CD8-positive, alpha-beta memory T cell (primary cell): ENCODE measurements around the gene CSTPP1. TPM values are rescaled to one million over a fixed set of nuclear protein-coding genes. Genes with fewer than 3 reads are reported as not detected.
"Not testable (repeated sequence)": the region's sequence is repeated elsewhere in the genome, so short reads cannot be mapped to it uniquely, and the experiment has no call there.

Experiments used
- CTCF ChIA-PET: fragments of 350-600 bp; sonication (Branson Sonifier 250); formaldehyde crosslinking; loops from one replicate; lab custom pipeline; 2021; ENCODE audit warnings: antibody characterized with exemption; lab: Charles Lee
- POLR2A ChIA-PET: fragments of 350-600 bp; sonication (Branson Sonifier 250); formaldehyde crosslinking; loops from one replicate; lab custom pipeline; 2021; ENCODE audit warnings: antibody characterized with exemption; lab: Charles Lee
- DNase-seq, 5 donors: peaks; one replicate each; pipeline versions ENCODE4 v3.0.0 to v3.0.0-alpha.2; 2020 to 2022; ENCODE audit warnings: mixed read lengths in 1 of 5
- H3K27ac ChIP-seq: one replicate; pipeline ENCODE4 v1.7.0; 2013; ENCODE audit warnings: low read depth, mild to moderate bottlenecking, low read length, moderate library complexity
- H3K27me3 ChIP-seq: 2 replicates; pipeline ENCODE4 v1.7.0; 2013; ENCODE audit warnings: low read length, mild to moderate bottlenecking; ENCODE audit not compliant: insufficient read depth, poor library complexity, severe bottlenecking
- H3K36me3 ChIP-seq: 2 replicates; pipeline ENCODE4 v1.7.0; 2013; ENCODE audit warnings: mild to moderate bottlenecking, low read length, moderate library complexity; ENCODE audit not compliant: insufficient read depth
- H3K4me1 ChIP-seq: 2 replicates; pipeline ENCODE4 v1.7.0; 2013; ENCODE audit warnings: mild to moderate bottlenecking, low read length, moderate library complexity; ENCODE audit not compliant: insufficient read depth
- H3K4me3 ChIP-seq: 2 replicates; pipeline ENCODE4 v1.7.0; 2013; ENCODE audit warnings: mild to moderate bottlenecking, low read length
- H3K9me3 ChIP-seq: 2 replicates; pipeline ENCODE4 v1.7.0; 2013; ENCODE audit warnings: mild to moderate bottlenecking, low read length
- H3K27ac Mint-ChIP-seq, 8 donors: one replicate each; pipeline ENCODE4 v1.8.0; 2020 to 2021; ENCODE audit warnings: mixed read lengths in 8 of 8, mild to moderate bottlenecking in 6 of 8, inconsistent platforms in 3 of 8, moderate library complexity in 3 of 8
- H3K27me3 Mint-ChIP-seq, 2 donors: one replicate each; pipeline ENCODE4 v1.8.0; 2020 to 2021; ENCODE audit warnings: mixed read lengths in 2 of 2, mild to moderate bottlenecking in 1 of 2, moderate library complexity in 1 of 2
- H3K36me3 Mint-ChIP-seq, 3 donors: one replicate each; pipeline ENCODE4 v1.8.0; 2020 to 2021; ENCODE audit warnings: mixed read lengths in 3 of 3, inconsistent platforms in 1 of 3, mild to moderate bottlenecking in 1 of 3
- H3K4me1 Mint-ChIP-seq, 3 donors: one replicate each; pipeline ENCODE4 v1.8.0; 2020 to 2021; ENCODE audit warnings: mixed read lengths in 3 of 3, inconsistent platforms in 1 of 3, mild to moderate bottlenecking in 1 of 3
- H3K4me3 Mint-ChIP-seq, 7 donors: one replicate each; pipeline ENCODE4 v1.8.0; 2020 to 2021; ENCODE audit warnings: mixed read lengths in 7 of 7, mild to moderate bottlenecking in 6 of 7, moderate library complexity in 4 of 7, inconsistent platforms in 2 of 7
- H3K9me3 Mint-ChIP-seq, 5 donors: one replicate each; pipeline ENCODE4 v1.8.0; 2020 to 2022; ENCODE audit warnings: mixed read lengths in 5 of 5, mild to moderate bottlenecking in 3 of 5, moderate library complexity in 2 of 5, inconsistent platforms in 1 of 5
- polyA plus RNA-seq: library from polyadenylated mRNA; unstranded; fragments of 300-500 nt; fragmentation: Illumina TruSeq; gene quantifications from one replicate; pipeline ENCODE4 v1.2.3, GENCODE V29; 2021
- total RNA-seq, 2 experiments: library from RNA; stranded (reverse); gene quantifications; one replicate each; pipeline ENCODE4 v1.2.3, GENCODE V29; 2021

Gene CSTPP1
- total and polyA plus RNA-seq, 3 experiments from 2014 or later: 16.9 to 19.7 (median 18.4) TPM

- no peak overlapping the region for H3K27ac Mint-ChIP-seq
- Histone ChIP-seq H3K36me3 (no peaks in the 10 kb centered on the region), H3K27ac (no peak overlapping the region), H3K9me3 (no peaks in the 10 kb centered on the region), H3K27me3 (peaks cover 21% of the 10 kb centered on the region), H3K4me3 (no peak overlapping the region), H3K4me1 (peaks cover 12% of the 10 kb centered on the region)
- no peaks in the 10 kb centered on the region for H3K9me3 Mint-ChIP-seq
- H3K4me1 Mint-ChIP-seq: peaks cover 5 to 11% (median 5%) of the 10 kb centered on the region in 3 donors
- DNase-seq: no peak
- H3K4me3 Mint-ChIP-seq: peak overlapping the region in 3 of 7 donors; percentile 9 to 83 (median 69)
- H3K27me3 Mint-ChIP-seq: peaks cover 8 to 31% of the 10 kb centered on the region in 2 donors
- H3K36me3 Mint-ChIP-seq: no peaks in the 10 kb centered on the region
- CTCF ChIA-PET: interaction anchor here (1.0 to 2.2 kb wide), 5 partner anchors 11 to 185 kb away, joined by 3 to 21 read pairs (median 6); partner anchors contain the start of genes ACP2 and ARFGAP2
- POLR2A ChIA-PET: no interaction called here
Observed at GRCh38 chr11:47188259-47188658, 251.7 kb downstream of the CSTPP1 start.

GRCh38 chr11:47189100-47189834, 252.7 kb downstream of the CSTPP1 start:
- Histone ChIP-seq H3K27ac (no peak overlapping the region), H3K4me1 (peaks cover 12% of the 10 kb centered on the region), H3K9me3 (no peaks in the 10 kb centered on the region), H3K36me3 (no peaks in the 10 kb centered on the region), H3K27me3 (peaks cover 17% of the 10 kb centered on the region), H3K4me3 (no peak overlapping the region)
- DNase-seq: no peak
- Mint-ChIP-seq H3K4me1 (peaks cover 5 to 11% (median 5%) of the 10 kb centered on the region in 3 donors), H3K27ac (no peak overlapping the region), H3K36me3 (no peaks in the 10 kb centered on the region), H3K4me3 (peak overlapping the region in 1 of 7 donors; percentile 6), H3K9me3 (no peaks in the 10 kb centered on the region), H3K27me3 (peaks cover 2 to 24% of the 10 kb centered on the region in 2 donors)
- CTCF ChIA-PET: interaction anchor here (1.5 kb wide), 1 partner anchor 12 kb away, joined by 5 read pairs; no protein-coding TSS in a partner anchor
- POLR2A ChIA-PET: interaction anchor here (0.7 kb wide), 1 partner anchor 723 kb away, joined by 7 read pairs; no protein-coding TSS in a partner anchor

- CTCF ChIA-PET, H3K4me3 ChIP-seq, H3K9me3 ChIP-seq, DNase-seq, H3K4me1 ChIP-seq, H3K36me3 ChIP-seq, H3K9me3 Mint-ChIP-seq, H3K27me3 ChIP-seq, H3K36me3 Mint-ChIP-seq, H3K27ac ChIP-seq, H3K4me3 Mint-ChIP-seq, H3K27ac Mint-ChIP-seq: not testable (repeated sequence)
- Mint-ChIP-seq H3K4me1 (peaks cover 5 to 11% (median 5%) of the 10 kb centered on the region in 3 donors), H3K27me3 (peaks cover 4 to 17% of the 10 kb centered on the region in 2 donors)
- POLR2A ChIA-PET: interaction anchor here (0.7 kb wide), 1 partner anchor 568 kb away, joined by 14 read pairs; no protein-coding TSS in a partner anchor
Observed at GRCh38 chr11:47191137-47191536, 254.6 kb downstream of the CSTPP1 start.

- no peaks in the 10 kb centered on the region for H3K36me3 Mint-ChIP-seq
- H3K27ac ChIP-seq: no peak overlapping the region
- no peaks in the 10 kb centered on the region for H3K36me3 ChIP-seq
- no peak overlapping the region for H3K4me3 Mint-ChIP-seq
- no peaks in the 10 kb centered on the region for H3K9me3 ChIP-seq
- peaks cover 4 to 13% of the 10 kb centered on the region in 2 donors for H3K27me3 Mint-ChIP-seq
- POLR2A ChIA-PET: interaction anchor here (0.5 to 0.7 kb wide), 2 partner anchors 516 to 569 kb away, joined by 5 to 14 read pairs; no protein-coding TSS in a partner anchor
- H3K4me3 ChIP-seq: no peak overlapping the region
- CTCF ChIA-PET: no interaction called here
- H3K4me1 Mint-ChIP-seq: peaks cover 0 to 4% (median 0%) of the 10 kb centered on the region in 3 donors
- H3K27ac Mint-ChIP-seq: no peak overlapping the region
- peaks cover under 1% of the 10 kb centered on the region for H3K4me1 ChIP-seq
- no peak for DNase-seq
- H3K27me3 ChIP-seq: peaks cover 1% of the 10 kb centered on the region
- H3K9me3 Mint-ChIP-seq: no peaks in the 10 kb centered on the region
Observed at GRCh38 chr11:47192111-47192510, 255.6 kb downstream of the CSTPP1 start.

GRCh38 chr11:47198161-47198560, 261.6 kb downstream of the CSTPP1 start:
- H3K36me3 ChIP-seq, H3K36me3 Mint-ChIP-seq, H3K4me1 Mint-ChIP-seq, H3K27ac Mint-ChIP-seq, CTCF ChIA-PET, H3K4me1 ChIP-seq, H3K9me3 Mint-ChIP-seq, H3K4me3 ChIP-seq, H3K9me3 ChIP-seq, H3K4me3 Mint-ChIP-seq, H3K27me3 Mint-ChIP-seq, DNase-seq, H3K27ac ChIP-seq, POLR2A ChIA-PET, H3K27me3 ChIP-seq: not testable (repeated sequence)

- Mint-ChIP-seq H3K27me3 (peaks cover 0 to 4% of the 10 kb centered on the region in 2 donors), H3K4me3 (no peak overlapping the region), H3K27ac (no peak overlapping the region), H3K36me3 (no peaks in the 10 kb centered on the region), H3K9me3 (no peaks in the 10 kb centered on the region), H3K4me1 (no peaks in the 10 kb centered on the region)
- POLR2A ChIA-PET: no interaction called here
- no peak for DNase-seq
- Histone ChIP-seq H3K4me1 (no peaks in the 10 kb centered on the region), H3K9me3 (no peaks in the 10 kb centered on the region), H3K36me3 (no peaks in the 10 kb centered on the region), H3K27me3 (no peaks in the 10 kb centered on the region), H3K4me3 (no peak overlapping the region), H3K27ac (no peak overlapping the region)
- CTCF ChIA-PET: no interaction called here
Observed at GRCh38 chr11:47201015-47201414, 264.5 kb downstream of the CSTPP1 start.

- Histone ChIP-seq H3K4me3 (no peak overlapping the region), H3K27me3 (no peaks in the 10 kb centered on the region), H3K36me3 (no peaks in the 10 kb centered on the region), H3K4me1 (no peaks in the 10 kb centered on the region), H3K27ac (no peak overlapping the region), H3K9me3 (no peaks in the 10 kb centered on the region)
- H3K4me3 Mint-ChIP-seq: no peak overlapping the region
- DNase-seq: no peak
- no peak overlapping the region for H3K27ac Mint-ChIP-seq
- ChIA-PET CTCF (interaction anchor here (1.9 kb wide), 1 partner anchor 50 kb away, joined by 4 read pairs; no protein-coding TSS in a partner anchor), POLR2A (no interaction called here)
- H3K36me3 Mint-ChIP-seq: no peaks in the 10 kb centered on the region
- peaks cover 0 to 4% of the 10 kb centered on the region in 2 donors for H3K27me3 Mint-ChIP-seq
- H3K4me1 Mint-ChIP-seq: no peaks in the 10 kb centered on the region
- H3K9me3 Mint-ChIP-seq: no peaks in the 10 kb centered on the region
Observed at GRCh38 chr11:47202576-47202975, 266.0 kb downstream of the CSTPP1 start.

GRCh38 chr11:47204637-47204989, 268.1 kb downstream of the CSTPP1 start:
- Histone ChIP-seq H3K4me1 (no peaks in the 10 kb centered on the region), H3K9me3 (no peaks in the 10 kb centered on the region), H3K36me3 (no peaks in the 10 kb centered on the region), H3K27me3 (no peaks in the 10 kb centered on the region), H3K4me3 (no peak overlapping the region), H3K27ac (no peak overlapping the region)
- H3K4me1 Mint-ChIP-seq: no peaks in the 10 kb centered on the region
- ChIA-PET POLR2A (no interaction called here), CTCF (interaction anchor here (2.2 kb wide), 1 partner anchor 27 kb away, joined by 7 read pairs; no protein-coding TSS in a partner anchor)
- no peak overlapping the region for H3K27ac Mint-ChIP-seq
- no peak for DNase-seq
- H3K4me3 Mint-ChIP-seq: no peak overlapping the region
- no peaks in the 10 kb centered on the region for H3K36me3 Mint-ChIP-seq
- H3K27me3 Mint-ChIP-seq: no peaks in the 10 kb centered on the region
- no peaks in the 10 kb centered on the region for H3K9me3 Mint-ChIP-seq
